ENCODE measurements around the gene NOBOX. TPM values are rescaled to one million over a fixed set of nuclear protein-coding genes. Genes with fewer than 3 reads are reported as not detected.
"Not testable (repeated sequence)": the region's sequence is repeated elsewhere in the genome, so short reads cannot be mapped to it uniquely, and the experiment has no call there.

NOBOX gene
- total RNA-seq, 1 donor from 2014 or later = not detected

DNA sequence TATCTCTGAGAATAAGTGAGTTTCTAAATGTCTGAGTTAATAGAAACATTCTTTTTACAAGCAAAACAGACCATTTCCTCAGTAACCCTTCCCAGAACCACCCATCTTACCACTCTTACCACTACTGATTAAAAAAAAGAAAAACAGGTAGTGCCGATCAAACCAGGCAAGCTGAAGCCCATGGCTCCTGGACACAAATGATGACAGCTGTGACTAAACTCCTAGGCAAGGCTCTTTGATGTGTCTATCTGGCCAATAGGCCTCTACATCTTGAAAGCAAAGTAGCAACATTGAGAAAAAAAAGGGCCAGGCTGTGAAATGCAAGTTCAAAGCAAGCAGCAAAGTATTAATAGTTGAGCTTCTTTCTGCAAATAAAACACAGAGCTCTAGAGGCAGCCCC lies 54.9 kb downstream of the NOBOX start:
- H3K27me3 ChIP-seq; H3K4me3 ChIP-seq; H3K36me3 ChIP-seq; H3K9me3 ChIP-seq; DNase-seq; H3K4me1 ChIP-seq; ATAC-seq; H3K27ac ChIP-seq; intact Hi-C loops (cut with DNase I): not testable (repeated sequence)

Other genes with a start within 250 kb of the NOBOX start
- 9.5 TPM for gene CTAGE4, start 220.2 kb downstream of the NOBOX start, total RNA-seq
- gene ARHGEF35, start 207.9 kb downstream of the NOBOX start, total RNA-seq = 11.5 TPM
- gene OR2A42, start 164.1 kb downstream of the NOBOX start, total RNA-seq = not detected
- gene OR2A7, start 138.9 kb downstream of the NOBOX start, total RNA-seq = 13.9 TPM
- 4.9 TPM for gene CTAGE8, start 134.4 kb downstream of the NOBOX start, total RNA-seq
- gene OR2A1, start 91.3 kb downstream of the NOBOX start, total RNA-seq = not detected
- 36.9 TPM for gene ARHGEF5, start 48.3 kb downstream of the NOBOX start, total RNA-seq